NCI-H187 treated with DMSO at 0.1 percent for 48 hours (cell line): ENCODE data around the gene CCDC183.
"Not testable (repeated sequence)": the region's sequence is repeated elsewhere in the genome, so short reads cannot be mapped to it uniquely, and the experiment has no call there.

ENCODE experiments used
- DNase-seq: peaks from one replicate; lab custom pipeline; 2025; lab: John Stamatoyannopoulos, UW

Gene CCDC183

GRCh38 chr9:136760834-136761544 lies 35.1 kb upstream of the CCDC183 start:
- not testable (repeated sequence) for DNase-seq

- no peak for DNase-seq
Measured at GRCh38 chr9:136761545-136761981, 34.6 kb upstream of the CCDC183 start.

DNA sequence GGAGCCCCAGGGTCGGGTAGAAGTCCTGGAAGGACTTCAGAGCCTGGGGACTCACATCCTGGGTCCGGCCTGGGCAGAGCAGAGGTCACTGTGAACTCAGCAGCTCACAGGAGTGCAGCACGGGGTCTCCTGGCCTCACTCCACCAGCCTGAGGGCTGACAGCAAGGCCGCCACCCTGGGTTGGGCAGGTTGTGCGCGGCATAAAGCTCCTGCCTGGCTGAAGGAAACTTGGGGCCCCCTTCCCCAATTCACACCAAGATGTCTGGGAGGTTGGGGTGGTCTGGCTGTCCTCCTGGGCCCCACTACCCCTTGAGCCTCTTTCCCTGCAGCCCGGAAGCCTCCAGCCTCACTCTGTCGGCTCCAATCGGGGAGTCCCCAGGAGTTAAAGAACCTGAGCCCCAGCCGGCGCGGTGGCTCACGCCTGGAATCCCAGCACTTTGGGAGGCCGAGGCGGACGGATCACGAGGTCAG lies 33.9 kb upstream of the CCDC183 start:
- no peak for DNase-seq

GRCh38 chr9:136762915-136763648 lies 33.1 kb upstream of the CCDC183 start:
- no peak for DNase-seq

DNA sequence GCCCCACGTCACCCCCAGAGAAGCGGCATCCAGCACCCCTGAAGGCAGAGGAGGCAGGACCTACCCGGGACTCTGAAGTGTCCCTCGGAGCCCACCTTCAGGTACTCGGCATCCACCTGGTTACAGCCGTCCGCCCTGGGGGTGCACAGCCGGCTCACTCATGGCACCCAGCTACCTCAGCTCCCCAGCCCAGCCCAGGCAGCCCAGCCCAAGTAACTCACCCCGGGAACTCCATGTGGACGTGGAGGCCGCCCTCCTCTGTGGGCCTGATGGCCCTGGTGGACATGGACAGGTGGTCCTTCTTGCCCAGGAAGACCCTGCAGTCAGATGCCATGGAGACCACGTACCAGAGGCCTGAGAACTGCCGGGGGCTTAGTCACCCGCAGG lies 32.5 kb upstream of the CCDC183 start:
- DNase-seq, result no peak

GRCh38 chr9:136764301-136764891 lies 31.7 kb upstream of the CCDC183 start, which contains the start of gene LCN15:
TSS of gene LCN15 (minus strand) at chr9:136764518. CDS start at chr9:136764488, 30 bp downstream.
- no peak for DNase-seq

DNA sequence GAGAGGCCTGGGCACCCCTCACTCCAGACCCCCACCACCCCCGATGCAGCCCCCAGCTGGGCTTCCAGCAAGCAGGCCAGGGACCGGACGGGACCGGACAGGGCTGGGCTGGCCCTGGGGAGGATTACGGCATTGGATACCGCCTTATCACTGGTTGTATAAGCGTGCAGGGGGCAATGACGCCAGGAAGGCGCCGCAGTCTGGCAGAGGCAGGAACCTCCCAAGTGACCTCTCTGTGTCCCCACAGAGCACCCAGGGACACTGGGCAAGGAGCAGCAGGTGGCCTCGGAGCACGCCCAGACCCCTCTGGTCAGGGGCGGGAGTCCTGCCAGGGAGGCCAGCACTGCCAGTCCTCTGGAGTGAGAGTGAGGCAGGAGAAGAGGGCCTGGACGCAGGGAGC lies 31.1 kb upstream of the CCDC183 start:
- no peak for DNase-seq

- not testable (repeated sequence) for DNase-seq
Measured at GRCh38 chr9:136765745-136766409, 30.3 kb upstream of the CCDC183 start.

DNA sequence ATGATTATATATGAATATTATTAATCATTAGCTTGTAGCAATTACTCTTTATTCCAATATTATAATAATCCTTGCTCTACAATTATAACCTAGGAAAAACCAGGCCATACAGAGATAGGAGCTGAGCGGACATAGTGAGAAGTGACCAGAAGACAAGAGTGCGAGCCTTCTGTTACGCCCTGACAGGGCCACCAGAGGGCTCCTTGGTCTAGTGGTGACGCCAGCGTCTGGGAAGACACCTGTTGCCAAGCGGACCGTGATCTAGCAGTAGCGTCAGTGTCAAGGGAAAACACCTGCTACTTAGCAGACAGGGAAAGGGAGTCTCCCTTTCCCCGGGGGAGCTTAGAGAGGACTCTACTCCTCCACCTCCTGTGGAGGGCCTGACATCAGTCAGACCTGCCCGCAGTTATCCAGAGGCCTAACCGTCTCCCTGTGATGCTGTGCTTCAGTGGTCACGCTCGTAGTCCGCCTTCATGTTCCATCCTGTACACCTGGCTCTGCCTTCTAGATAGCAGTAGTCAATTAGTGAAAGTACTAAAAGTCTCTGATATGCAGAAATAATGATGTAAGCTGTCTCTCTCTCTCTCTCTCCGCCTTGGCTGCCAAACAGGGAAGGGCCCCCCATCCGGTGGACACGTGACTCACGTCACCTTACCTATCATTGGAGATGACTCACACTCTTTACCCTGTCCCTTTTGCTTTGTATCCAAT lies 29.6 kb upstream of the CCDC183 start:
- not testable (repeated sequence) for DNase-seq

- no peak for DNase-seq
Measured at GRCh38 chr9:136769710-136770191, 26.4 kb upstream of the CCDC183 start.

GRCh38 chr9:136771907-136772415 lies 24.2 kb upstream of the CCDC183 start:
- no peak for DNase-seq

- DNase-seq, result no peak
Measured at GRCh38 chr9:136773386-136774044, 22.6 kb upstream of the CCDC183 start.

- DNase-seq, result no peak
Measured at GRCh38 chr9:136774416-136775045, 21.6 kb upstream of the CCDC183 start.

DNA sequence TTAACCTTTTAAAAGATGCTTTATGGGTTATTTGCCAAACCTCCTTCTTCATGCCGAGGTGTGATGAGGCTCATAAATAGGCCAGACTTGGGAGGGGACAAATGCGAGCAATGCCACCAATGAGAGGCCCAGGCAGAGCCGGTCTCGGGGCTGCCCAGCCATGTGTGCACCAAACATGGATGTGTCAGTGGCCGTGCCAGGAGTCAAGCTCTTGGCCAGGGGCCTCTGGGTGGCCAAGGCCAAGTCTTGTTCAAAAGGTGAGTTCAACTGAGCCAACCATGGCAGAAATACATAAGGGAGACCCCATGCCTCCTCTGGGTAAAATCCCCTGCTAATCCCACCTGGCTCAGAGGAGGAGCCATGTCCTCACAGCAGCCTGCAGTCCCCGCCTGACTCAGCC lies 20.9 kb upstream of the CCDC183 start:
- no peak for DNase-seq

- DNase-seq, result no peak
Measured at GRCh38 chr9:136776947-136777346, 19.2 kb upstream of the CCDC183 start.

GRCh38 chr9:136777359-136777758 lies 18.8 kb upstream of the CCDC183 start:
- DNase-seq, result no peak

- no peak for DNase-seq
Measured at GRCh38 chr9:136779808-136780207, 16.3 kb upstream of the CCDC183 start.

DNA sequence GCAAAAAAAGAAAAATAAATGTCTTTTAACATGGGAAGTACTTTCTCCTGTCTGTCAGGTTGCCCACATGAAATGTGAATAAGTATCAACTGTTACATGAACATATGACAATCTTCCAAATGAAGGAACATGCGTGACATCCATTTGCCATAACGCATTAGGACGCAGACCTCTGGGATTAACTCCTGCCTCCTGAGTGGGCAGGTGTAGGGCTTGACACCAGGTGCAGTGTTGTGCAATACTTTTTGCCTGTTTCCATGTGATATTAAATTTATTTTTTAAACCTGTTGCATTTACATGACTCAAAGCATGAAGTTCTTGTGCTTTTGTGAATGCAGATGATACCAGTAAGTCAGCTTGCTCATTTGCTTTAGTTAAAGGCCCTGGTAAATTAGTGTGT lies 13.7 kb upstream of the CCDC183 start:
- no peak for DNase-seq

DNA sequence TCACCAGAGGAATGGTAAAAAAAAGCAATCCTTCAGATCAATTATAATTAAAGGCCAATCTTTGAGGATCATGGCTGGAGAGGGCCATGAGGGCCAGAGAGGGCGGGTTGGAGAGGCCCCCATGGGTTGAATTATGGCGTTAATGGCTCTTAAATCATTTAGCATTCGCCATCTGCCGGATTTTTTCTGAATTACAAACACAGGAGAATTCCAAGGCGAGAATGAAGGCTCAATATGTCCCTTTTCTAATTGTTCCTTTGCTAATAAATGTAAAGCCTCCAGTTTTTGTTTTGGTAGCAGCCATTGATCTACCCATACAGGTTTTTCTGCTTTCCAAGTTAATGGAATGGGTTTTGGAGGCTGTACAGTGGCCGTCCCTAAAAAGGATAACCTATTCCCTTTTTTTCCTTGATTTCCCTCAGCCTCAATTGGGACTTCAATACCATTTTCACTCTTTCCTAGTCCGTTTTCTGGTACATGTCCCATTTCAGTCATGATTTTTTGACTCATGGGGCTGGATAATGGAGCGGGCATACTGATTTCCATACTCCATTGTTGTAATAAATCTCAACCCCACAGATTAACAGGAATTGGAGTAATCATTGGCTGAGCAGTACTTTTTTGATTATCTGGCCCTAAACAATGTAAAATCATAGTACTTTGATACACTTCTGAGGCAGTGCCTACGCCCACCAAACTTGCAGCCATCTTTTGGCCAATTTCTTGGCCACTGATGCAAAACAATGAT lies 11.7 kb upstream of the CCDC183 start:
- DNase-seq, result no peak

DNA sequence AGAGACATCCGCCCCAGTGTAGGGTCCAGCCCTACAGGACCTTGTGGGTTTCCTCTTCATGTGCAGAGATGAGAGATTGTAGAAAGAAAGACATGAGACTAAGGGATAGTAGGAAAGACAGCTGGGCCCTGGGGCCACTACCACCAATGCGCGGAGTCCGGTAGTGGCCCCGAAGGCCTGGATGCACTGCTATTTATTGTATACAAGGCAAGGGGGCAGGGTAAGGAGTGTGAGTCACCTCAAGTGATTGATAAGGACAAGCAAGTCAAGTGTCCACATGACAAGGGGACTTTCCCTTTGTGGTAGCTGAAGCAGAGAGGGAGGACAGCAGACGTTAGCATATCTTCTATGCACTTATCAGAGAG lies 11.2 kb upstream of the CCDC183 start:
- DNase-seq, result no peak
